AG09319 (cell line): ENCODE data around the gene LCNL1.

ENCODE experiments used
- DNase-seq: peaks from one replicate; pipeline ENCODE4 v3.0.0-alpha.2; 2010; ENCODE audit warnings: low read depth; ENCODE audit errors: extremely low read depth
- CTCF ChIP-seq: IDR thresholded peaks from 2 replicates; pipeline ENCODE4 v1.5.1; 2011; ENCODE audit warnings: low read depth, mild to moderate bottlenecking, inconsistent platforms, low read length, moderate library complexity

The LCNL1 gene

DNA sequence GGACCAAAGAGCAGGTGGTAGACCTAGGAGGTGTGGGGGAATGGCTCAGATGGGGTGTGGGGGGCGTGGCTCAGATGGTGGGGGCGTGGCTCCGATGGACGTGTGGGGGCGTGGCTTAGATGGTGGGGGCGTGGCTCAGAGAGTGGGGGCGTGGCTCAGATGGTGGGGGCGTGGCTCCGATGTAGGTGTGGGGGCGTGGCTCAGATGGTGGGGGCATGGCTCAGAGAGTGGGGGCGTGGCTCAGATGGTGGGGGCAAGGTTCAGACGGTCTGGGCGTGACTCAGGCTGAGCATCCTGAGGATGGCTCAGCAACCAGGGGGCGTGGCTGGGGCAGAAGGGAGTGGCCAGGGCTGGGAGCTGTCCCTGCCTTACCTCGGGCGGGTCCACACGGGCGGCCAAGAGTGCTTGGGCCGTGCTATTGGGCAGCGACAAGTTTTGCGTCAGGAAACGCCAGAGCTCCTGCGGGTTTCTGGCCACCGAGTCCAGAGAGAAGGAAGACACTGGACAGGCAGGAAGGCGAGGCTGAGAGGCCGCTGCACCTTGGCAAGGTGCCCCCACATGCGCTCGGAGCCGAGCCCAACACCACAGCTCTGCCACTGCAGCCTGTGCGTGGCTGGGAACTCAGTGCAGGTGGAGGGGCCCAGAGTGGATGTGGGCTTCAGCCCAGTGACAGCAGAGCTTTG is 39.3 kb downstream of the LCNL1 start:
- DNase-seq: no peak
- no peak for TF ChIP-seq CTCF

- no peak for DNase-seq
- no peak for TF ChIP-seq CTCF
These were observed 39.8 kb downstream of the LCNL1 start for GRCh38 chr9:137022662-137023008.

DNA sequence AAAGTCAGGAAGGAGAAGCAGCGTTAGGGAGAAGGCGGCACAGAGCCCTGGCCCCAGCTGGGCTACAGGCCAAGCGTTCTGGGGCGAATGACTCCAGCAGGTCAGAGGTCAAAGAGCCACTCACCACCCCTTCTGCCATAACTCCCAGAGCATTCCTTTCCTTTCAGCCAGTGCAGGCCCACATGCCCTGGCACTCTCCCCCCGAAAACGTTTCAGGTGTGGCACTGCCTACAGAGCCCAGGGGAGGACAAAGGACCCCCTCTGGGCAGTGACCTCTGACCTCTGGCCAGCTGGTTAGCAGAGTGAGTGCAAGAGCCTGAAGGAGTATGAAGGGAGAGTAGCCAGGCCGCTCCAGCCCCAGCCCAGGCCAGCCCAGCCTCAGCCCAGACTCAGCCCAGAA is 40.4 kb downstream of the LCNL1 start:
- DNase-seq: no peak

DNA sequence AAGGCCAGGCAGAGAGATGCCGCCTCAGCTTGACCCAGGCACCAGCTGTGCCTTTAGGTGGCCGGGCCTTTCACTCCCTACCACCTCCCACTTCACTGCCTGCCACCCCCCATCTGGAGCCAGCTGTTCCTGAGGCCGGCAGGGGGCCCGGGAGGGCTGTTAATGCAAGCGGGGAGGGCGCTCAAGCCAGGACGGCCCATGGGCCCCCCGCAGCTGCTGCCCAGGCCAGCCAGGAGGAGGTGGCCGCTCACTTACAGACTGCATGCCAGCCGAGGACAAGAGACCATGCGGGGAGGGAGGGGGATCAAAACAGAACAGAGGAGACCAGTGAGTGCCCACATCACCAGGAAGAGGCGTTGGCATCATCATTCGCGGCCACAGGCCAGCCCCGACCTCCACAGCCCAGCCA is 40.8 kb downstream of the LCNL1 start:
- DNase-seq: no peak

More for the DNA sequence above, 40.4 kb downstream of the LCNL1 start:
- TF ChIP-seq CTCF: no peak

DNA sequence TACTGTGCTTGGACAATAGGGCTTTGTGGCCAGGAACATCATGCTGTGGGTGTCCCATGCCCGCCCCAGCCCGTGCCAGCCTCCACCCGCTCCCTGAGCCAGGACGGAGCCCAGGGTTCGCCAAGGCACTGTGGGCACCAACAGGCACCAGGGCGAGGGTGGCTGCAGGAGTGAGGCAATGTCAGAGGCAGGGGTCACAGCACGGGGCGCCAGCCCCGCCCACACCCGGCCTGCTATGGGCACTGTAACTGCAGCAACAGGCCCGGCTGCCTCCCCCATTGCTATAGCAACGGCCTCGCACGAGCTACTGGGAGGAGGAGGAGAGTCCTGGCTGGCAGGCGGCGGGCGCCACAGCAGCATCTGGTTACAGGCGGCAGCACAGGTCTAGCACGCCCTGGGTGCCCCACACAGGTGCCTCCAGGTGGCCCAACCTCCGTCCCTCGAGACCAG is 42.7 kb downstream of the LCNL1 start:
- no peak for DNase-seq
- TF ChIP-seq CTCF: no peak

More for the DNA sequence above, 40.8 kb downstream of the LCNL1 start:
- no peak for TF ChIP-seq CTCF

DNA sequence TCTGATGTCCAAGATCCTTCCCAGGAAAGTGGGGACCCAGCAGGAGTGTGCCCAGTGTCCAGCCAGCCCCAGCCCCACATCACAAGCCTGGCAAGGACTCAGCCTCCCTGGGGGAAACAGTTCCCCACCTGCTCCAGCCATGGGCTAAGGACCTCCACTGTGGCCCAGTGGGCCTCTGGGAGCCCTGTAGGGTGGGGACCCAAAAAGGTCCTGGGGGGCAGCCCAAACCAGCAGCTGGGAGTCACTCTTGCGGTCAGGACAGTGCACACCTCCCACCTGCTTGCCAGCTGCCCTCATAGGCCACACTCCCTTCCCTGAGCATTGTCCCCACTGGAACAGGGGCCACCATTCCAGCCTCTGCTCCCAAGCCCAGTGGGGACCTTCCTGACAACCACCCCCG is 43.6 kb downstream of the LCNL1 start:
- TF ChIP-seq CTCF: no peak
- no peak for DNase-seq

DNA sequence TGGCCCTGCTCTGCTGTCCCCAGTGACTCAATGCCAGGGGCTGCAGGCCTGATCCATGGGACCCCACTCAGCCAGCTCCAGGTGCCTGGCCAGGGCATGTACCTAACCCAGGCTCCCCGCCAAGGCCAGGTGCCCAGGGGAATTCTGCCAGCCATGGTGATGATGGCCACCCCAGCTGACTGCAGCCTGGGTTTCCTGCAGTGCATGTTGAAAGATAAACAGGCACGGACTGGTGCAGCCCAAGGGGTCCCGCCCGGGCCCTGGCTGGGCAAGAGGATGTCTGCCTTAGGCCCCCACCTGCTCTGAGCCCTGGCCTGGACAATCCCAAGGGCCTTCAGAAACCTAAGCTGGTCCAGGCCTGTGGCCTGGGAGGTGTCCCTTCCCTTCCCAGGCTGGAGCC is 44.0 kb downstream of the LCNL1 start:
- TF ChIP-seq CTCF: no peak
- no peak for DNase-seq
